ENCODE results near the gene UBE2L5. TPM values are rescaled to one million over a fixed set of nuclear protein-coding genes. Genes with fewer than 3 reads are reported as not detected.

The UBE2L5 gene
- total RNA-seq, 2 experiments from 2014 or later, result 0.11 TPM; not detected in 1

- ChIA-PET POLR2A (interaction anchor here (0.6 to 1.5 kb wide), 4 partner anchors 11 to 29 kb away, joined by 3 to 4 read pairs (median 3); no protein-coding TSS in a partner anchor), CTCF (no interaction called here)
- no peak overlapping the region for H3K27ac Mint-ChIP-seq
- Histone ChIP-seq H3K27me3 (ENCODE audit: control insufficient read depth in 1 of 2, insufficient read depth in 2 of 2, low read length in 2 of 2) (no peaks in the 10 kb centered on the region), H3K27ac (ENCODE audit: low read depth in 1 of 2, low read length in 2 of 2) (no peak overlapping the region), H3K4me1 (ENCODE audit: insufficient read depth, low read length) (peaks cover 8% of the 10 kb centered on the region), H3K36me3 (ENCODE audit: insufficient read depth, low read length) (no peaks in the 10 kb centered on the region), H3K4me3 (ENCODE audit: low read length) (no peak overlapping the region), H3K9me3 (ENCODE audit: control insufficient read depth in 1 of 2, insufficient read depth in 1 of 2, low read length in 2 of 2) (no peaks in the 10 kb centered on the region)
- intact Hi-C loops (cut with DNase I, micrococcal nuclease), result loop anchor here (10.0 kb wide), 2 partner anchors 54 to 174 kb away; no protein-coding TSS in a partner anchor
- H3K4me1 Mint-ChIP-seq (ENCODE audit: low read depth), result peaks cover 22% of the 10 kb centered on the region
- H3K36me3 Mint-ChIP-seq (ENCODE audit: low read depth), result no peaks in the 10 kb centered on the region
- no peak for TF ChIP-seq CTCF (IDR thresholded peaks at IDR 0.05)
- DNase-seq (no peak), ATAC-seq (ENCODE audit: poor library complexity) (no peak)
- no peak overlapping the region for H3K4me3 Mint-ChIP-seq
- H3K27me3 Mint-ChIP-seq, result no peaks in the 10 kb centered on the region
- H3K9me3 Mint-ChIP-seq, result no peaks in the 10 kb centered on the region
Measured at GRCh38 chr13:30400376-30400775, 21.9 kb upstream of the UBE2L5 start.

- no peak for TF ChIP-seq CTCF (IDR thresholded peaks at IDR 0.05)
- no peaks in the 10 kb centered on the region for H3K36me3 Mint-ChIP-seq (ENCODE audit: low read depth)
- no peak overlapping the region for H3K27ac Mint-ChIP-seq
- Histone ChIP-seq H3K4me3 (ENCODE audit: low read length) (no peak overlapping the region), H3K4me1 (ENCODE audit: insufficient read depth, low read length) (peaks cover 3% of the 10 kb centered on the region), H3K27ac (ENCODE audit: low read depth in 1 of 2, low read length in 2 of 2) (no peak overlapping the region), H3K9me3 (ENCODE audit: control insufficient read depth in 1 of 2, insufficient read depth in 1 of 2, low read length in 2 of 2) (no peaks in the 10 kb centered on the region), H3K27me3 (ENCODE audit: control insufficient read depth in 1 of 2, insufficient read depth in 2 of 2, low read length in 2 of 2) (no peaks in the 10 kb centered on the region), H3K36me3 (ENCODE audit: insufficient read depth, low read length) (no peaks in the 10 kb centered on the region)
- POLR2A ChIA-PET, result no interaction called here
- H3K27me3 Mint-ChIP-seq, result no peaks in the 10 kb centered on the region
- H3K9me3 Mint-ChIP-seq, result no peaks in the 10 kb centered on the region
- CTCF ChIA-PET, result no interaction called here
- ATAC-seq (ENCODE audit: poor library complexity) (no peak), DNase-seq (no peak)
- intact Hi-C loops (cut with DNase I, micrococcal nuclease), result loop anchor here (10.0 kb wide), 2 partner anchors 53 to 173 kb away; no protein-coding TSS in a partner anchor
- H3K4me1 Mint-ChIP-seq (ENCODE audit: low read depth), result peaks cover 12% of the 10 kb centered on the region
- H3K4me3 Mint-ChIP-seq, result no peak overlapping the region
Measured at GRCh38 chr13:30401347-30401746, 20.9 kb upstream of the UBE2L5 start.

GRCh38 chr13:30403456-30403855 lies 18.8 kb upstream of the UBE2L5 start:
- peaks cover 13% of the 10 kb centered on the region for H3K4me1 Mint-ChIP-seq (ENCODE audit: low read depth)
- no peaks in the 10 kb centered on the region for H3K27me3 ChIP-seq (ENCODE audit: control insufficient read depth in 1 of 2, insufficient read depth in 2 of 2, low read length in 2 of 2)
- H3K4me1 ChIP-seq (ENCODE audit: insufficient read depth, low read length), result peaks cover 9% of the 10 kb centered on the region
- H3K36me3 ChIP-seq (ENCODE audit: insufficient read depth, low read length), result no peaks in the 10 kb centered on the region
- ChIA-PET CTCF (no interaction called here), POLR2A (interaction anchor here (1.0 kb wide), 1 partner anchor 28 kb away, joined by 3 read pairs; no protein-coding TSS in a partner anchor)
- H3K36me3 Mint-ChIP-seq (ENCODE audit: low read depth), result no peaks in the 10 kb centered on the region
- intact Hi-C loops (cut with DNase I, micrococcal nuclease), result loop anchor here (1.0 to 10.0 kb wide), 3 partner anchors 13 to 171 kb away; no protein-coding TSS in a partner anchor
- H3K27ac ChIP-seq (ENCODE audit: low read depth in 1 of 2, low read length in 2 of 2), result no peak overlapping the region
- H3K27me3 Mint-ChIP-seq, result no peaks in the 10 kb centered on the region
- H3K9me3 ChIP-seq (ENCODE audit: control insufficient read depth in 1 of 2, insufficient read depth in 1 of 2, low read length in 2 of 2), result no peaks in the 10 kb centered on the region
- no peak overlapping the region for H3K4me3 ChIP-seq (ENCODE audit: low read length)
- no peak overlapping the region for H3K4me3 Mint-ChIP-seq
- no peak for TF ChIP-seq CTCF (IDR thresholded peaks at IDR 0.05)
- ATAC-seq (ENCODE audit: poor library complexity) (no peak), DNase-seq (no peak)
- no peak overlapping the region for H3K27ac Mint-ChIP-seq
- H3K9me3 Mint-ChIP-seq, result no peaks in the 10 kb centered on the region

Data from CD4-positive, alpha-beta T cell (primary cell).